Measurements from ENCODE around the gene IER2.
A peak's percentile ranks its signal among the peaks of the same experiment; 100 is the strongest.
"Not testable (repeated sequence)": the region's sequence is repeated elsewhere in the genome, so short reads cannot be mapped to it uniquely, and the experiment has no call there.

IER2 gene

DNA sequence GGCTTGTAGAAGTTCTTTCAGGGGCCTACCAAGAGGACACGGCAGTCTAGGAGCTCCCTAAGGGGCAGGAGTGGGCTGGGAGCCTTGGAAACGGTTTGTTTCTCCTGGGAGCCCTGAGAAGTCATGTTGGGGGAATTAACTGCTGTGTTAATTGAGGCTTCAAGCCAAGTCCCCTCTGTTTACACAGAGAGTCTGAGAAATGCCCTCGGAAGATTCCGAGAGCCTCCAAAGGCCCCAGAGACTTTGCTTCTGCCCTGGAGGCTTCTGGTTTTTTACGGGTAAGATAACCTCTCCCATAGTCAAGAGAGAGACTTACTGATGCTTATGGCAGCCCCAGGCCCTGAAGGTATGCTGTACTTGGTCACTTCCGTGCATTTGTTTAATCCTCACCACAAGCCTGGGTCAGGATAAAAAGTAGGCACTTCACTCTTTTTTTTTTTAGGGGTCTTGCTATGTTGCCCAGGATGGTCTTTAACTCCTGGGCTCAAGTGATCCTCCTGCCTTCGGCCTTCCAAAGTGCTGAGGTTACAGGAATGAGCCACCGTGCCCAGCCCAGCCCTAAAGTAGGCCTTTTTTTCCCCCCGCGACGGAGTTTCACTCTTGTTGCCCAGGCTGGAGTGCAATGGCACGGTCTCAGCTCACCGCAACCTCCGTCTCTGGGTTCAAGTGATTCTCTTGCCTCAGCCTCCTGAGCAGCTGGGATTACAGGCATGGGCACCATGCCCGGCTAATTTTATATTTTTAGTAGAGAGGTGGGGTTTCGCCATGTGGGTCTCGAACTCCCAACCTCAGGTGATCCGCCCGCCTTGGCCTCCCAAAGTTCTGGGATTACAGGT lies 15.2 kb downstream of the IER2 start:
- DNase-seq: peak; percentile 2

DNA sequence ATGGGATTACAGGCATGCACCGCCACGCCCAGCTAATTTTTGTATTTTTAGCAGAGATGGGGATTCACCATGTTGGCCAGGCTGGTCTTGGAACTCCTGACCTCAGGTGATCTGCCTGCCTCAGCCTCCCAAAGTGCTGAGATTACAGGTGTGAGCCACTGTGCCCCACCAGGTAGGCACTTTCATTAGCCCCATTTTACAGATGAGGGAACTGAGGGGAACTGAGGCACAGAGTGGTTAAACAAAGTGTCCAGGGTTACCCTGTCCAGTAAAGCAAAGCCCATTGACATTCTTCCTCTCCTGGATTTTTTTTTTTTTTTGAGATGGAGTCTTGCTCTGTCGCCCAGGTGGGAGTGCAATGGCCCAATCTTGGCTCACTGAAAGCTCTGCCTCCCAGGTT lies 15.9 kb downstream of the IER2 start:
- not testable (repeated sequence) for DNase-seq

DNA sequence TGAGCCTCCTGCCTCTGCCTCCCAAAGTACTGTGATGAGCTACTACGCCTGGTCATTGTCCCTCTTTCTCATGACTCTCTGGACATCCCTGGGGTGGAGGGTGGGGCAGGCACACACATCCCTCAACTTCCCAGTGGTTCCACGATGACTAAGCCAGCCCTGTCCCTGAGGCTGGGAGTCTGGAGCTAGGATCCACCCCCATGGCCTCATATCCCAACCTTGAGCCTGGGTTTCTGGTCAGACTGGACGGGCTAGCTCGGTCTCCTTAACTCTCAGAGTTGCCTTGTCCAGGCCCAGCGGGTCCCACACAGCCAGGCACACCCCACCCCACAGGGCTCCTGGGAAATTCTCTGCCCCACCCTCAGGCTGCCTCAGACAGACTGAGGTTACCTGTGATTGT lies 19.6 kb downstream of the IER2 start:
- DNase-seq: no peak

DNA sequence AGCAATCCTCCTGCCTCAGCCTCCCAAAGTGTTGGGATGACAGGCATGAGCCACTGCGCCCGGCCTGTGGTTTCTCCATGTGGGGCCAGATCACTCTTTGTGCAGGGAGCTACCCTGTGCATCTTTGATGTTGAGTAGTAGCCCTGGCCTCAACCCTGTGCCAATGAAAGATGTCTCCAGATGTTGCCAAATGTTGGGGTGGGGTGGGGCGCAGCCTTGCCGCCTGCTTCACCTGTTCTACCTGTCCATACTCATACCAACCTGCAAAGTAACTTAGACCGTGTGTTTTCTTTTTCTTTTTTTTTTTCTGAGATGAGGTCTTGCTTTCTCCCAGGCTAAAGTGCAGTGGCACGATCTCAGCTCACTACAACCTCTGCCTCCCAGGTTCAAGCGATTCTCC lies 20.9 kb downstream of the IER2 start:
- DNase-seq: no peak

DNA sequence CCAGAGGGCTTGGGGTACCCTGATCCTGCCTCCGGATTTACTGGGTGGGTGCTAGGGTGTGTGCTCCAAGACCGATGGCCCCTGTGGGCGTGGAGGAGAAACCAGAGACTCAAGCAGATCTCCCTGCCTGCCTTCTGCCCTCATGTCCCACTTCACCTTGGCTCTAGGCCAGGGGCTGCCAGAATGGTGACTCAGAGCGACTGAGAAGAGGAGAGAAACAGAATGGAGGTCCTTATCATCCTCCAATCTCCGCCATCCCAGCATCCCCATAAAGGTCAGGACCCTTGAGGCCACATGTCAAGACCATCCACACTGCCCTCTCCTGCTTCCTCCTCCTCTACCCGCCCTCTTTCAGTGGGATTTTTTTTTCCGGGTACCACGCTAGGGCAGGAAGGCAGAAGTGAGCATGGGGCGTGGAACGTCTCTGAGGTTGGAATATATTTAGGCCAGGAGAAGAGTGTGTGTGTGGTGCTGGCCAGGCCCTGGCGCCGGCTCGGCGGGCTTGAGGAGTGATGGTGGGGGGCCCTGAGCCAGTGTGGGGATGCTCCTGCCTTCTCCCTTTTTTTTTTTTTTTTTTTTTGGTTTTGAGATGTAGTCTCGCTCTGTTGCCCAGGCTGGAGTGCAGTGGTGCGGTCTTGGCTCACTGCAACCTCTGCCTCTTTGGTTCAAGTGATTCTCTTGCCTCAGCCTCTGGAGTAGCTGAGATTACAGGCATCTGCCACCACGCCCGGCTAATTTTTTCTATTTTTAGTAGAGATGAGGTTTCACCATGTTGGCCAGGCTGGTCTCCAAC lies 22.3 kb downstream of the IER2 start:
- DNase-seq: no peak

DNA sequence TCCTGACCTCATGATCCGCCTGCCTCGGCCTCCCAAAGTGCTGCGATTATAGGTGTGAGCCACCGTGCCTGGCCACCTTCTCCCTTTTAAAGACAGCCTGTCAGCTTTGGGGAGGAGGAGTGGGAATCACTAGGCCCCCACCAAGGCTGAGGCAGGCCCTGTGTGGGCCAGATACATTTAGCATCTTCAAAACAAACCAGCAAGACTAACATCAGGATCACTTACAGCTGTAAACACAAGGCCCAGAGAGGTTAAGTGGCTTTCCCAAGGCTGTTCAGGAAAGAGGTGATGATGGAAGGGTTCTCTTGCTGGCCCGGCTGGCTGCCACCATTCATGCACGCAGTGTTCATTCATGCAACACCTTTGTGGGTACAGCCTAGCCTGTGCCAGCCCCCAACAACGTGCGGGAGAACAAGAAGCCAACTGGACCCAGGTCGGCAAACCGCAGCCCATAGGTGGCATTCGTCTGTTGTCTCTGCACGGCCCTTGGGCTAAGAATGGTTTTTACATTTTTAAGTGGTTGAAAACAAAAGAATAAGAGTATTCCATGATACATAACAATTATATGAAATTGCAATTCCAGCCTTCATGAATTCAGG lies 23.0 kb downstream of the IER2 start:
- no peak for DNase-seq

DNA sequence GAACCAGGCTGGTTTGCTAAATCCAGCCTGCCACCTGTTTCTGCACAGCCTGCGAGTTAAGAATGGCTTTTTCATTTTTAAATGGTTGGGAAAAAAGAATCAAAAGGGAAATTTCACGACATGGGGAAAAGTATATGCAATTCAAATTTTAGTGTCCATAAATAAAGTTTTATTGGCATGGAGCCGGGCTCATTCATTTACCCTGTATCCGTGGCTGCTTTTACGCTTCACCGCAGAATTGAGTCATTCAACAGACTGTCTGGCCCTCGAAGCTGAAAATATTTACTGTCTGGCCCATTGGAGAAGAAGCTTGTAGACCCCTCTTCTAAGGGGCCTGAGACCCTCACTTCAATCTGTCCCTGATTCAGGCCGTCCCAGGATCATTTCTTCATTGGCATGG lies 26.1 kb downstream of the IER2 start:
- DNase-seq: no peak

DNA sequence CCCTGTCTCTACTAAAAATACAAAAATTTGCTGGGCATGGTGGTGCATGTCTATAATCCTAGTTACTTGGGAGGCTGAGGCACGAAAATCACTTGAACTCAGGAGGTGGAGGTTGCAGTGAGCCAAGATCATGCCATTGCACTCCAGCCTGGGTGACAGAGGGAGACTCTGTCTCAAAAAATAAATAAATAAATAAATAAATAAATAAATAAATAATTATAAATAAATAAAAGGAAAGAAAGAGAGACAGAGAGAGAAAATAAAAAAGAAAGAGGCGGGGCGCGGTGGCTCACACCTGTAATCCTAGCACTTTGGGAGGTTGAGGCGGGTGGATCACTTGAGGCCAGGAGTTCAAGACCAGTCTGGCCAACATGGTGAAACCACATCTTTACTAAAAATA lies 27.4 kb downstream of the IER2 start:
- not testable (repeated sequence) for DNase-seq

DNA sequence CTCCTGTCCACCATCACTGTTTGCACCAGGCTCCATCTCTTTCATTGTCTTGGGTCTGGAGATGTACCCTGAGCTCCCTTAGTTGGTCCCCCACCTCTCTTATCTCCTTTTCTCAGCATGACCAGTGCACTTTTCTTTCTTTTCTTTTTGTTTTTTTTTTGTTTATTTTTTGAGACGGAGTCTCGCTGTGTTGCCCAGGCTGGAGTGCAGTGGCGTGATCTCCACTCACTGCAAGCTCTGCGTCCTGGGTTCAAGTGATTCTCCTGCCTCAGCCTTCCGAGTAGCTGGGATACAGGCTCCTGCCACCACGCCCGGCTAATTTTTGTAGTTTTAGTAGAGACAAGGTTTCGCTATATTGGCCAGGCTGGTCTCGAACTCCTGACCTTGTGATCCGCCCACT lies 28.1 kb downstream of the IER2 start:
- not testable (repeated sequence) for DNase-seq

DNA sequence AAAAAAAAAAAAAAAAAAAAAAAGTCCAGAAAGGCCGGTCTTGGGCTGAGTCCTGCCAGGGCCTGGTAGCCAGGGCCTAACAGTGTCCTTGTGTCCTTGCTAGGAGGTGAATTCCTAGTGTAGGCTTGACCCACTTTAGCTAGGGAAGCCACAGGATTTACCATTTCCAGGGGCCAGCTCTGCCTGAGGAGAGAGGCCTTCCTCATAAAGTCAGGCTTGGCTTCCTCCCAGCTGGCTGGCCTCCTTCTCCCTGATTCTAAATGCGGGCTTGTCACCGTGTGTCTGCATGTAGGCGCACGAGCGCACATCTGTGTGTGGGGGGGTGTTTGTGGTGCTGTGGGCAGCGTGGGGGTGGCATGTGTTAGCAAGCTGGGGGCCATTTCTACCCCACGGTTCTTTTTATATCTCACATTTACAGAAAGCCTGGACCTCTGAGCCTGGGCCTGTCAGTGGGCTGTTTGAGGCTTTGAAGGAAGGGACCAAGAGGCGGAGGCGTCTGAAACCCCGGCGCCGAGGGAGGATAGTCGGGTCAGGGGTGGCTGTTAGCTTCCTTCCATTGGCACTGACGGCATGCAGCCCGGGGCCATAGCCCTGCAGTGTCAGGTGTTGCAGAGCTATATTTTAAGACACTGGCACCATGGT lies 31.7 kb downstream of the IER2 start:
- no peak for DNase-seq

DNA sequence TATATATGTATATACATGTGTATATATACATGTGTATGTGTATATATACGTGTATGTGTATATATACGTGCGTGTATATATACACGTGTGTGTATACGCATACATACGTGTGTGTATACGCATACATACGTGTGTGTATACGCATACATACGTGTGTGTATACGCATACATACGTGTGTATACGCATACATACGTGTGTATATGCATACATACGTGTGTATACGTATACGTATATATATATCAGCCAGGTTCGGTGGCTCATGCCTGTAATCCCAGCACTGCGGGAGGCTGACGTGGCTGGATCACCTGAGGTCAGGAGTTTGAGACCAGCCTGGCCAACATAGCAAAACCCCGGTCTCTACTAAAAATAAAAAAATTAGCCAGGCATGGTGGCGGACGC lies 34.7 kb downstream of the IER2 start:
- not testable (repeated sequence) for DNase-seq

DNA sequence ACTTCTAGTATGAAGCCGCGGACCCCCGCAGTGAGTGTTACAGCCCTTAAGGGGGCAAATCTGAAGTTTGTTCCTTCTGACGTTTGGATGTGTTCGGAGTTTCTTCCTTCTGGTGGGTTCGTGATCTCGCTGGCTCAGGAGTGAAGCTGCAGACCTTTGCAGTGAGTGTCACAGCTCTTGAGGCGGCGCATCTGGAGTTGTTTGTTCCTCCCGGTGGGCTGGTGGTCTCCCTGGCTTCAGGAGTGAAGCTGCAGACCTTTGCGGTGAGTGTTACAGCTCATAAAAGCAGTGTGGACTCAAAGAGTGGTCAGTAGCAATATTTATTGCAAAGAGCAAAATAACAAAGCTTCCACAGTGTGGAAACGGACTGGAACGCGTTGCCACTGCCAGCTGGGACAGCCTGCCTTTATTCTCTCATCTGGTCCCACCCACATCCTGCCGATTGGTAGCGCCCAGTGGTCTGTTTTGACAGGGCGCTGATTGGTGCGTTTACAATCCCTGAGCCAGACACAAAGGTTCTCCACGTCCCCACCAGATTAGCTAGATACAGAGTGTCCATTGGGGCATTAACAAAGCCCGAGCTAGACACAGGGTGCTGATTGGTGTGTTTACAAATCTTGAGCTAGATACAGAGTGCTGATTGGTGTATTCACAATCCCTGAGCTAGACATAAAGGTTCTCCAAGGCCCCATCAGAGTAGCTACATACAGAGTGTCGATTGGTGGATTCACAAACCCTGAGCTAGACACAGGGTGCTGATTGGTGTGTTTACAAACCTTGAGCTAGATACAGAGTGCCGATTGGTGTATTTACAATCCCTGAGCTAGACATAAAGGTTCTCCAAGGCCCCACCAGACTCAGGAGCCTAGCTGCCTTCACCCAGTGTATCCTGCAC lies 35.8 kb downstream of the IER2 start:
- DNase-seq: not testable (repeated sequence)

DNA sequence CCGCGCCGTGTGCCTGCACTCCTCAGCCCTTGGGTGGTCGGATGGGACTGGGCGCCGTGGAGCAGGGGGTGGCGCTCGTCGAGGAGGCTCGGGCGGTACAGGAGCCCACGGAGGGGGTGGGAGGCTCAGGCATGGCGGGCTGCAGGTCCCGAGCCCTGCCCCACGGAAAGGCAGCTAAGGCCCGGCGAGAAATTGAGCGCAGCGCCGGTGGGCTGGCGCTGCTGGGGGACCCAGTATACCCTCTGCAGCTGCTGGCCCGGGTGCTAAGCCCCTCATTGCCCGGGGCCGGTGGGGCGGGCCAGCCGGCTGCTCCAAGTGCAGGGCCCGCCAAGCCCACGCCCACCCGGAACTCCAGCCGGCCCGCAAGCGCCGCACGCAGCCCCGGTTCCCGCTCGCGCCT lies 36.5 kb downstream of the IER2 start:
- DNase-seq: not testable (repeated sequence)

DNA sequence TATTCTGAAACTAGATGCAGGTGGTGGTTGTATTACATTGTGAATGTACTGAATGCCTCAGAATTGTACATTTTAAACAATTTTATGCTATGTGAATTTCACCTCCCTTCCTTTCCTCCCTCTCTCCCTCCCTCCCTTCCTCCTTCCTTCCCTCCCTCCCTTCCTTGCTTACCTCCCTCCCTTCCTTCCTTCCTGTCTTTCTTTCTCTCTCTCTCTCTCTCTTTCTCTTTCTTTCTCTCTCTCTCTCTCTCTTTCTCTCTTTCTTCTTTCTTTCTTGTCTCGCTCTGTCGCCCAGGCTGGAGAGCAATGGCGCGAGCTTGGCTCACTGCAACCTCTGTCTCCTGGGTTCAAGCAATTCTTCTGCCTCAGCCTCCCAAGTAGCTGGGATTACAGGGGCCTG lies 37.2 kb downstream of the IER2 start:
- DNase-seq: no peak

DNA sequence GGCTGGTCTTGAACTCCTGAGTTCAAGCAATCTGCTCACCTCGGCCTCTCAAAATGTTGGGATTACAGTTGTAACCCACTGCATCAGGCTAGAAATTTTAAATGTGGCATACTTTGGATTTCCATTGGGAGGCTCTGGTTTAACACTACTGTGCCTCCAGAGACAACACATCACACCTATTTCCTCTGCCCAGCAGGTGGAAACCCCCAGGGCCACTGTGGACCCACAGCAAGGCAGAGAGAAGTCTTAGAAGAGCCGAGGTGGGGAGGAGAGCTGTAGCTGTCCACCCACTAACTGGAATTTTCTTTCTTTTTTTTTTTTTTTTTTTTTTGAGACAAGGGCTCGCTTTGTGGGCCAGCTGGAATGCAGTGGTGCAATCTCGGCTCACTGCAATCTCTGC lies 39.4 kb downstream of the IER2 start:
- no peak for DNase-seq

DNA sequence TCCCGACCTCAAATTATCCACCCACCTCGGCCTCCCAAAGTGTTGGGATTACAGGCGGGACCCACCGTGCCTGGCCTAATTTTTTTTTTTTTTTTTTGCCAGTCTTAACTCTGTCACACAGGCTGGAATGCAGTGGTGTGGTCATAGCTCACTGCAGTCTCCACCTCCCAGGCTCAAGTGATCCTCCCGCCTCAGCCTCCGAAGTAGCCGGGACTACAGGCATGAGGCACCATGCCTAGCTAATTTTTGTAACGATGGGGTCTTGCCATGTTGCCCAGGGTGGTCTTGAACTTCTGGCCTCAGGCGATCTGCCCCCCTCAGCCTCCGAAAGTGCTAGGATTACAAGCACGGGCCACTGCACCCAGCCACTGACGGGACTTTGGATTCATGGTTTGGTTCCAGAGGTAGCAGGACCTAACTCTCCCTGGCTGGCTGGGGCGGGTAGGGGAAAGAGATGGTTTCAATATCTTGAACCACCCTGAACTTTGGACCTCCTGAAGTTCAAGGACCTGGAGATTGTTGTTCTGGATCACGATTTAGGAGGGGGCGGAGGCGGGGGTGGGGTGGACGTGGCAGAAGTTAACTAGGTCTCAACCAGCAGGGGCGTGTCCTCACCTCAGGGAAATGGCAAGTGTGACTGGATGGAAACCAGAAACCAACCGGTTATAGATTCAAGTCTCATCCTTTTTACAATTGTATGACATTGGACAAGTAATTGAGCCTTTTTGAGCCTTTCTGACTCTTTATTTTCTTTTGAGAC lies 40.8 kb downstream of the IER2 start:
- DNase-seq: no peak

DNA sequence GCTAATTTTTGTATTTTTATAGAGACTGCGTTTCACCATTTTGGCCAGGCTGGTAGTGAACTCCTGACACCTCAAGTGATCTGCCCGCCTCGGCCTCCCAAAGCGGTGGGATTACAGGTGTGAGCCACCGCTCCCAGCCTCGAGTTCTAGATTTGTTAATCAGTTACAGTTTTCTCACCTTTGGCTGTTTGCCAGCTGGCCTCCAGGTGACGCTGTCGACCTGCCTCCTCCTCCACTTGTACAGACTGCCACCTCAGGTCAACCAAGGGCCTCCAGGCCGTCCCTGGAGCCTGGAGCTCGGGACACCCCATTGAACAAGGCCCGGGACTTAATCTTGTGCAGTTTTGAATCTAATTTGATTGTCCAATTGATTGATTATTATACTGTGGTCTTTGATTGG lies 45.5 kb downstream of the IER2 start:
- peak; percentile 23 for DNase-seq

DNA sequence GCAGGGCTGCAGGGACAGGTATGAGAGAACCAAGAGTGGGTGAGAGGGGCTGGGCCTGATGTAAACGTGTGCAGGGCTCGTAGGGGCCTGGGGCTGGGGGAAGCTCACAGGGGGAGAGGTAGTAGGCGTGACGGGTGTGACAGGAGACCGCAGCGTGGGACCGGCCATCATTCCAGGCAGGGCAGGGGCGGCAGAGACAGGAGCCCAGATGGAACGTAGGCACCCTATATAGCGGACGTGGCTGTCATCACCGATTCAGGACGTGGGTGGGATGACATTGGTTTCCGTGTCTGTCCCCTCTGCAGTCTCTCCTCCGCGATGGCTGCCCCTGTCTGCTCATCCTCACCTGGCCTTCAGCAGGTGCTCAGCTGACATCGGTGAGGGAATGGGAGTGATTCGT lies 48.4 kb downstream of the IER2 start:
- no peak for DNase-seq

DNA sequence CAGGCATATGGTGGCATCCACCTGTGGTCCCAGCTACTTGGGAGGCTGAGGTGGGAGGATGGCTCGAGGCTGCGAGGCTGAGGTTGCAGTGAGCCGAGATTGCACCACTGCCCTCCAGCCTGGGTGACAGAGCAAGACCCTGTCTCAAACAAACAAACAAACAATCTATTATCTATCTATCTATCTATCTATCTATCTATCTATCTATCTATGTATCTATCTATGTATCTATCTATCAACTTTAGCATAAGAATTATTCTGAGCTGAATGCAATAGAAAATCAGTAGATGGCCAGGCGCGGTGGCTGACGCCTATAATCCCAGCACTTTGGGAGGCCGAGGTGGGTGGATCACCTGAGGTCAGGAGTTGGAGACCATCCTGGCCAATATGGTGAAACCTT lies 51.9 kb downstream of the IER2 start:
- DNase-seq: not testable (repeated sequence)
